Activated CD8-positive, alpha-beta memory T cell treated with anti-CD3 and anti-CD28 coated beads for 24 hours (primary cell): ENCODE results near the gene P2RX3.

ENCODE experiments used
- DNase-seq: peaks from one replicate; pipeline ENCODE4 v3.0.0-alpha.2; 2020

The P2RX3 gene

GRCh38 chr11:57310091-57310490 is 28.1 kb upstream of the P2RX3 start:
- DNase-seq: no peak

- DNase-seq: no peak
Observed at GRCh38 chr11:57310630-57311086, 27.5 kb upstream of the P2RX3 start.

GRCh38 chr11:57311109-57311936 is 26.8 kb upstream of the P2RX3 start:
- DNase-seq: peak; percentile 81

DNA sequence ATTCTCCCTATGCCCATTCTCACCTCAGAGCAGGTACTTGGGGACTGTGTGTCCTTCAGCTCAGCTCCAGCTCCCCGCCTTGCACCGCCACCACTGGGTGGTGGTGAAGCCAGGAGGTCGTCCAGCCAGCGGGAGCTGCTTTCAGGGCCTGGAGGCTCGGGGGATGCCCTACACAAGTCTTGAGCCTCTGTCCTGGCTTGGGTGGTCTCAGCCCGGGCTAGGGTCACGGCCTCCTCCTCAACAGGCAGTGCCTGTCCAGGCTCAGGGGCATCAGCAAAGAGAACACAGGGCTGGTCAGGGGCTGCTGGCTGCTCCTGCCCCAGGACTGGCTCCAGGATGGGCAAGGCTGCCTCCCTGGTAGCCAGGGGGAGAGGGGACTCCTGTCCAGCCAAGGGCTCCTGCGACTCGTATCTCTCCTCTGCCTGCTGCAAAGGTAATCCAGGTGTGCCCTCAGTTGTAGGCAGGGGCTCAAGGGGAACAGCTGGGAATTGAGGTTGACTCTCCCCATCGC is 25.6 kb upstream of the P2RX3 start:
- DNase-seq: no peak

- no peak for DNase-seq
Observed at GRCh38 chr11:57313071-57313787, 24.9 kb upstream of the P2RX3 start.

DNA sequence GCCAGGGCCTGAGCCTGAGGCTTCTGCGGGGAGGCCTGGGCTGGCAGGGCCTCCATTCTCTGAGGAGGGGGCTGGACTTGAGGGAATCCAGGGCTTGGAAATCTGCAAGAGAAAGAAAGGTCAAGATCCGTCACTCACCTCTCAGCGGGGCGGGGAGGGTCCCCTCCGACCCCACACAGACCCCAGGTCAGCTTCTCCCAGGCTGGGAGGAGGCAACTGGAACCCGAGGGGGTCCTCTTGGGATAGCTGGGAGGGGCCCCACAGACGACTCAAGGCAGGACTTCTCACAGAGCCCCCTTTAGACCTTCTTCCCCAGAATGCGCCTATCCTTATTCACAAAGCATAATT is 24.4 kb upstream of the P2RX3 start:
- no peak for DNase-seq

DNA sequence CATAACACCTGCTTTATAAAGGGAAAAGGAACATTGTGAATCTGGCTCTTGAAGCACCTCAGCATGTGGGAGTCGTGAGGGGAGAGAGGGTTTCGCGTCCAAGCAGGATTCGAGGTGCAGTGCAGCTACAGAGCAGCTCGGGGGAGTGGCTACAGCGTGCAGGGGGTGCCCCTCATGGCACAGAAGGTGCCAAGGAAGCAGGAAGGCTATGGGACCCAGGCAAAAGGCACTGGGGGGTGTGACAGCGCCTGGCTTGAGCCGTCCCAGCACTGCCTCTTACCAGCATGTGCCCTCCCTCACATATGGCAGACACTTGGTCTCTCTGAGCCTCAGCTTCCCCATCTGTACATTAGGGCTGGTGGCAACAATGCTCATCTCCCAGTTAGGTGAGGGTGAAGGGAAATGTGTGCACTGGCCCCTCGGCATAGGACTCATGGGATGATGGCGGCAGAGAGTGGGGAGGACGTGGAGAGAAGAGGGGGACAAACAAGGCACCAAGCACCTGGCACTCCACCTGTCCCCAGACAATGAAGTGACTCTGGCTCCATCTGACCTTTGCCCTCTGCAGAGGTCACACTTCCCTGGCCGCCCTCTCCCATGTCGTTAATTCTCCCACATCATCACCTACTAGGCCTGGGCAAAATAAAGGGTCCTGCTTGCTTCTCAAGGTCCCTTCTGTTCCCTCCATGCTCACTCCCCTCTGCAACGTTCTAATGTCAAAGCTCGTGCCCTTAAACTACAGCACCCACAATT is 23.8 kb upstream of the P2RX3 start:
- no peak for DNase-seq

DNA sequence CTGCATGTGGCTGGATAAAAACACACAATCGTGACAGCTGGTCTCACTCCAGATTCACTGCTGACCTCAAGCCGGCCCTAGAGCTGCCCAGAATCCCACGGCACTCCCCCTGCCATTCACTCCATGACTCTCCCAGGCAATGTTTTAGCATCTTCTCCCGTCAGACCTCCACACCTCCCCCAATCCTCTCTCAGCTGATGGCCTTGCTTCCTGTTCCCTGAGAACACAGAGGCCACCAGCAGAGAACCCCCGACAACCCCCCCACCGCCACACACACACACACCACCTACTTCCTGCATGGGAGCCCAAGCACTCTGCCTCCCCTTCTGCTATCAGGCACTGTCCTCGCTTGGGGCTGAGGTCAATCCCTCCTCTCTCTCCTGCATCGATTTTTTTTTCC is 22.7 kb upstream of the P2RX3 start:
- no peak for DNase-seq

- DNase-seq: no peak
Observed at GRCh38 chr11:57316017-57316416, 22.1 kb upstream of the P2RX3 start.

DNA sequence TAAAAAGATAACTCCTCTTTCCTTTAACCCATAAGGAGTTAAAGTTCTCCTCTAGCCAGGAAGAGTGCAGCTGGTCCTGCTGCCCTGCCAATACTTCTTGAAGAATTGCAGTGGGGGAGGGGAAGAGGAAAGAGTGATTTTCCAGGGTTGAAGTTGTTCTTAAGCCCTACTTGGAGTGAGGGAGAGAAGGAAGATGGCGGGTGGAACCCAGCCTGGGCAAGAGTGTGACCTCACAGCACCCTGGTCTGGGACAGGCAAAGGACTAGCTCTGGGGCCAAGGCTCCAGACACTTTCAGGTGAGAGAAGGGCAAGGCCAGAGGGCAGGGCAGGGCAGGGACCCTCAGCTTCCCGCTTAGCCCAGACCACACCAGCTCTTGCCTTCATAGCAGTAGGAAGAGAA is 20.0 kb upstream of the P2RX3 start:
- DNase-seq: no peak

GRCh38 chr11:57320067-57320718 is 18.0 kb upstream of the P2RX3 start:
- DNase-seq: no peak

GRCh38 chr11:57320719-57321387 is 17.3 kb upstream of the P2RX3 start:
- no peak for DNase-seq

- no peak for DNase-seq
Observed at GRCh38 chr11:57321388-57322255, 16.5 kb upstream of the P2RX3 start.

- DNase-seq: no peak
Observed at GRCh38 chr11:57322256-57323166, 15.6 kb upstream of the P2RX3 start.

DNA sequence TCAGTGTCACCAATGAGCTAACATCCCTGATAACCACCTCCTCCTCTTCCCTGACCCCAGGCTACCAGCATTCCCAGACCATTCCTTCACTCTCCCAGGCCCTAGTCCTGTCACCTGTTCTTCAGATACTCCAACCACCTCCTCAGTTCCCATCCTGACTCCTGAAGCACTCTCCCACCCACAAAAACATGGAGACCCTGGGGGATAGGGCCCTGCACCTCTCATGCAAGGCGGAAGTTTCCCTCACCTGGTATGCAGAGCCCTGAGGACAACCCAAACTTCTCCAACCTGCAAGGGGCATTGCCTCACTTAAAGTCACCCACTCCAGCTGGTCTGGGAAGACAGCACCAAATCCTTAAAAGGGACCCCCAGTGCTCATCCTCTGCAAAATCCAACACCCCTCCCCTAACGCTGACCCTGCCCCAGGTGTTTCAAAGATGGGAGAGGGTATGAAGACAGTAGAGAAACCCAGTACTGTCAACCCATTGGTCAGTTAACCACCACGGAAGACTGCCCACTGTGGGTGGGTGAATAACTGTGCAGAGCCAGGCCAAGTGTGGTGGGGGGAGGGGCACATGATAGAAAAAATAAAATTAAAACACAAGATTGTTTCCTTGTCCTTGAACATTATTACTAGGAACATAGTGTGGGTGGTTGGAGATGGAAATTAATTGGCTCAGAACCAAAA is 14.8 kb upstream of the P2RX3 start:
- no peak for DNase-seq

- no peak for DNase-seq
Observed at GRCh38 chr11:57323855-57324153, 14.3 kb upstream of the P2RX3 start.

DNA sequence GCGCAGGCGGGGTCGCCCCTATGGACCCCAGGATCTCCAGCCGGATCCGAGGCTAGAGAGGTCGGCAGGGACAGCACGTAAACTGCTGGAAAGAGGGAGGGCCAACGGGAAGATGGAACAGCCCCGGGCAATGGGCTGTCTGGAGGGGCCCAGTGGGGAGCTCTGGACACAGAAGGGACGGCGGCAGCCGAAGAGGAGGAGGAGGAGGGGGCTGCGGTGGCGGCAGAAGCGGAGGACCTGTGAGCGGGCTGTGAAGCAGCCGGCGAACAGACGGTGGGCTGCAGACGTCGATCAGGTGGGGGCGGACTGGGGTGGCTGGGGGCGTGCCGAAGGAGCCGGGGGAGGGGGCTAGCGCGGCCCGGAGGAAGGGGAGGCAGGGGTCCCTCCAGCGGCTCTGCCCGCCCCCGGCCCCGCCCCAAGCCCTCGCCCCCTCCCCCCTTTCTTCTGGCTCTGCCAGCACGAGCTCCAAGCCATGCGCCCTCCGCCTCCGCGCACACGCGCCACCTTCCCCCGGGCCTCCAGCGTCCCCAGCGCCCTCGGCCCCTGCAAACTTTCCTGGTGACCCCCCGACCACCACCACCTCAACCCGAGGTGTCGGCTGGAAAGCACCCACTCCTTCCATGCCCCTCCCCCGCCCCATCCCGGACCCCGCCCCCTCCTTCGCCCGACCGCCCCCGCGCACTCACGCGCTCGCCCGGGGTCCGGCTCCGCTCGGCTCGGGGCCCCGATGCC is 13.8 kb upstream of the P2RX3 start:
- peak; percentile 69 for DNase-seq

DNA sequence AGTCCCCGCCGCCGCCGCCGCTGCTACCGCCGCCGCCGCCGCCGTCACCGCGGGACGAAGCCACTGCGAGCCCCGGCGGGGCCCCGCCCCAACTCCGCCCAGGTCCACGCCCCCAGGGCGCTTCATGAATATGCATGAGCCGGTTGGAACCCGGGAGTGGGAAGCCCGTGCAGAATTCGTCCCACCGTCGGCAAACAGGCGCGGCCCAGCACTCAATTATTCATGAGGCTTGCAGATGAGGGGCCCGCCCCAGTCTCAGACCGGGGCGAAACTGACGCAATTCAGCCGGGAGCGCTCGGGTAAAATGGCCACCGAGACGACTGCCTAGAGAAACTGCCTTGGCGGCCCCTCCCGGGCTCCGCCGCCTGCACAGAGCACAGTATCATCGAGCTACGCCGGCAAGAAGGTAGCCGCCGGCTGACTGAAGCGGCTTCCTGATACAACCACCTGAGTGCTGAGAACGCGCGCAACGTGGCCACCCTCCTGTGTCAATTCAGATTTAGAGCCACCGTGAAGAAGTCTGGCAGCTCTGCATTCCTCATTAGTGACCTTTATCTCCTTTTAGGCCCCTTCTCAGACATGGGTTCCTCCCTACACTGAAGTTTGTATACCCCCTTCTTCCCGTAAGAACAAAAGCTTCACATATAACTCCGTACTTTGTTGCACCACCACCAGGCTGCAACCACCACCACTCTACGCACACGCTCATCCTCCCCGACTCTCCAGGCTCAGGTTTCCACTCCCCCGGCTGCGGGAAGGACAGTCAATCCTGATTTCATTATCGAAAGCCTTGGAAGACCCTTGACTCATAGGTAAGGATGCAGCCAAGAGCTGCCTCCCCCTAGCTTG is 13.0 kb upstream of the P2RX3 start, which contains the start of gene TNKS1BP1:
TSS of gene TNKS1BP1 (minus strand) at position 67 of the 849 bp plus-strand sequence. CDS start 3,067 bp downstream, outside the sequence.
- peak; percentile 98 for DNase-seq
